ENCODE data around the gene CBARP. TPM values are rescaled to one million over a fixed set of nuclear protein-coding genes. Genes with fewer than 3 reads are reported as not detected.
A peak's percentile ranks its signal among the peaks of the same experiment; 100 is the strongest.

CBARP gene
- total RNA-seq, 1 donor = 0.27 TPM

- DNase-seq (ENCODE audit: low read depth in 2 of 3, low spot score in 2 of 3) = peak; percentile 70 to 72 (median 70)
Measured at GRCh38 chr19:1266129-1266915, 28.5 kb upstream of the CBARP start.

GRCh38 chr19:1265615-1266128, 27.9 kb upstream of the CBARP start:
- DNase-seq (ENCODE audit: low read depth in 2 of 3, low spot score in 2 of 3) = peak in 2 of 3 donors; percentile 56 to 86

GRCh38 chr19:1264801-1265614, 27.2 kb upstream of the CBARP start:
- no peak for DNase-seq (ENCODE audit: low read depth in 2 of 3, low spot score in 2 of 3)

- DNase-seq (ENCODE audit: low read depth in 2 of 3, low spot score in 2 of 3) = no peak
Measured at GRCh38 chr19:1263188-1263587, 25.4 kb upstream of the CBARP start.

GRCh38 chr19:1262623-1263123, 24.9 kb upstream of the CBARP start:
- DNase-seq (ENCODE audit: low read depth in 2 of 3, low spot score in 2 of 3) = no peak

GRCh38 chr19:1261798-1262622, 24.2 kb upstream of the CBARP start:
- DNase-seq (ENCODE audit: low read depth in 2 of 3, low spot score in 2 of 3) = no peak

GRCh38 chr19:1261538-1261797, 23.7 kb upstream of the CBARP start:
- peak in 2 of 3 donors; percentile 60 to 73 for DNase-seq (ENCODE audit: low read depth in 2 of 3, low spot score in 2 of 3)

- DNase-seq (ENCODE audit: low read depth in 2 of 3, low spot score in 2 of 3) = peak; percentile 95 to 97 (median 96)
Measured at GRCh38 chr19:1260749-1261537, 23.1 kb upstream of the CBARP start.

- DNase-seq (ENCODE audit: low read depth in 2 of 3, low spot score in 2 of 3) = peak in 2 of 3 donors; percentile 51 to 57
Measured at GRCh38 chr19:1259876-1260748, 22.3 kb upstream of the CBARP start.

GRCh38 chr19:1259206-1259875, 21.5 kb upstream of the CBARP start:
- peak in 2 of 3 donors; percentile 56 to 68 for DNase-seq (ENCODE audit: low read depth in 2 of 3, low spot score in 2 of 3)

GRCh38 chr19:1258707-1259205, 21.0 kb upstream of the CBARP start:
- no peak for DNase-seq (ENCODE audit: low read depth in 2 of 3, low spot score in 2 of 3)

- DNase-seq (ENCODE audit: low read depth in 2 of 3, low spot score in 2 of 3) = no peak
Measured at GRCh38 chr19:1258163-1258492, 20.3 kb upstream of the CBARP start.

- no peak for DNase-seq (ENCODE audit: low read depth in 2 of 3, low spot score in 2 of 3)
Measured at GRCh38 chr19:1257475-1258162, 19.8 kb upstream of the CBARP start.

- no peak for DNase-seq (ENCODE audit: low read depth in 2 of 3, low spot score in 2 of 3)
Measured at GRCh38 chr19:1256646-1257474, 19.1 kb upstream of the CBARP start.

GRCh38 chr19:1255186-1256161, 17.7 kb upstream of the CBARP start:
- DNase-seq (ENCODE audit: low read depth in 2 of 3, low spot score in 2 of 3) = no peak
